K562 (cell line): Measurements from ENCODE around the gene RNU5D-1. TPM values are rescaled to one million over a fixed set of nuclear protein-coding genes. Genes with fewer than 3 reads are reported as not detected.

Experiments used
- ADNP ChIP-seq: fragments of 200-800 bp; sonication (Bioruptor generic); IDR thresholded peaks from 2 replicates; pipeline ENCODE4 v1.6.1; 2016; ENCODE audit warnings: missing genetic modification characterization, missing compliant biosample characterization
- CC2D1A ChIP-seq: fragments of 450-650 bp; IDR thresholded peaks from 2 replicates; pipeline ENCODE4 v1.6.1; 2017; ENCODE audit warnings: mild to moderate bottlenecking
- ELF1 ChIP-seq: fragments of 200-800 bp; sonication (Bioruptor generic); IDR thresholded peaks from 2 replicates; pipeline ENCODE4 v1.6.1; 2016; ENCODE audit warnings: missing genetic modification characterization, missing compliant biosample characterization
- FIP1L1 ChIP-seq: fragments of 200-400 bp; formaldehyde crosslinking; IDR thresholded peaks from 2 replicates; pipeline ENCODE4 v1.6.1; 2018; ENCODE audit warnings: mild to moderate bottlenecking, low read depth, low read length; ENCODE audit not compliant: poor library complexity, severe bottlenecking
- GATA2 ChIP-seq: sonication (generic); formaldehyde crosslinking; IDR thresholded peaks from 2 replicates; pipeline ENCODE4 v1.4.0; 2020; ENCODE audit warnings: mild to moderate bottlenecking, missing genetic modification reagents
- HMGN3 ChIP-seq: IDR thresholded peaks from 2 replicates; pipeline ENCODE4 v1.6.1; 2011; ENCODE audit warnings: borderline replicate concordance, low read depth, mild to moderate bottlenecking, mixed read lengths, low read length; ENCODE audit not compliant: insufficient read length; ENCODE audit errors: extremely low read depth
- KAT2B ChIP-seq: IDR thresholded peaks from one replicate; pipeline ENCODE4 v1.6.1; 2012; ENCODE audit warnings: low read depth, mild to moderate bottlenecking, control low read depth, inconsistent platforms, low read length, moderate library complexity
- KAT7 ChIP-seq: sonication (generic); formaldehyde crosslinking; IDR thresholded peaks from 2 replicates; pipeline ENCODE4 v1.8.0; 2022; ENCODE audit warnings: missing genetic modification reagents, mild to moderate bottlenecking, borderline replicate concordance
- KLF1 ChIP-seq: fragments of 450-650 bp; IDR thresholded peaks from 2 replicates; pipeline ENCODE4 v1.6.1; 2016; ENCODE audit warnings: missing genetic modification characterization, missing compliant biosample characterization
- NFXL1 ChIP-seq: fragments of 450-650 bp; formaldehyde crosslinking; IDR thresholded peaks from 2 replicates; pipeline ENCODE4 v1.4.0; 2021; ENCODE audit warnings: mild to moderate bottlenecking
- RHOXF2B ChIP-seq: fragments of 250-450 bp; sonication (Bioruptor Pico); conservative IDR thresholded peaks from 2 replicates; pipeline ENCODE4 v1.5.1; 2021
- SMAD3 ChIP-seq: fragments of 450-650 bp; formaldehyde crosslinking; conservative IDR thresholded peaks from 2 replicates; pipeline ENCODE4 v1.4.0; 2020; ENCODE audit warnings: mild to moderate bottlenecking
- STAT5A ChIP-seq: IDR thresholded peaks from 2 replicates; pipeline ENCODE4 v1.6.1; 2012; ENCODE audit warnings: low read length, inconsistent platforms, borderline replicate concordance
- TEAD4 ChIP-seq, 2 experiments: sonication (generic) in 1 of 2; formaldehyde crosslinking in 1 of 2; IDR thresholded peaks; 2 replicates each; pipeline versions ENCODE4 v1.6.1 to v1.8.0; 2012 to 2022; ENCODE audit warnings: borderline replicate concordance in 1 of 2, inconsistent platforms in 1 of 2, low read length in 1 of 2, mild to moderate bottlenecking in 1 of 2, missing genetic modification reagents in 1 of 2
- TRIM28 ChIP-seq: fragments of 450-650 bp; IDR thresholded peaks from 2 replicates; pipeline ENCODE4 v1.6.1; 2017
- USF1 ChIP-seq: sonication (generic); formaldehyde crosslinking; IDR thresholded peaks from 2 replicates; pipeline ENCODE4 v1.9.0; 2022; ENCODE audit warnings: mild to moderate bottlenecking, missing genetic modification reagents
- YY1 ChIP-seq, 3 experiments: IDR thresholded peaks; 2 replicates each; pipeline ENCODE4 v1.6.1; 2011; ENCODE audit warnings: low read length in 2 of 3, mild to moderate bottlenecking in 2 of 3, moderate library complexity in 2 of 3, borderline replicate concordance in 1 of 3, control low read depth in 1 of 3, low read depth in 1 of 3; ENCODE audit not compliant: insufficient read depth in 3 of 3, insufficient replicate concordance in 2 of 3, control insufficient read depth in 1 of 3, insufficient read length in 1 of 3; ENCODE audit errors: extremely low read depth in 1 of 3
- ZNF184 ChIP-seq: sonication (generic); formaldehyde crosslinking; IDR thresholded peaks from 2 replicates; pipeline ENCODE4 v1.5.0; 2020; ENCODE audit warnings: missing genetic modification reagents
- ZNF263 ChIP-seq: sonication (generic); formaldehyde crosslinking; IDR thresholded peaks from 2 replicates; pipeline ENCODE4 v1.8.0; 2022; ENCODE audit warnings: mild to moderate bottlenecking, missing genetic modification reagents, borderline replicate concordance
- polyA plus RNA-seq, 8 experiments: library from polyadenylated mRNA; depleted of rRNA in 4 of 8; stranded (reverse) in 5 of 8; unstranded in 3 of 8; fragments of >200 nt; fragmentation: Nextera tagmentation in 2 of 8; fragmentation: Illumina TruSeq in 1 of 8; extraction: Ambion mirVana in 2 of 8; extraction: Trizol in 1 of 8; gene quantifications; 2 replicates each; pipeline versions ENCODE4 v1.2.1 to v1.2.3, GENCODE V29; 2011 to 2014; ENCODE audit warnings: inconsistent platforms in 1 of 8, missing spikeins in 1 of 8
- total RNA-seq, 7 experiments: library from RNA; depleted of rRNA in 6 of 7; stranded (reverse); fragments of >200 nt in 6 of 7; fragmentation: Illumina TruSeq in 2 of 7; extraction: Trizol in 2 of 7; gene quantifications; 2 replicates each; pipeline versions ENCODE4 v1.2.1 to v1.2.3, GENCODE V29; 2011 to 2021; ENCODE audit warnings: low replicate concordance in 1 of 7
- TF ChIP-seq, protein P1 (sequence below): fragments of 250-450 bp; sonication (Bioruptor Pico); IDR thresholded peaks from 2 replicates; pipeline ENCODE4 v1.5.0; 2021; ENCODE audit warnings: mild to moderate bottlenecking, borderline replicate concordance
- TF ChIP-seq, protein P2 (sequence below): fragments of 250-450 bp; sonication (Bioruptor Pico); IDR thresholded peaks from 2 replicates; pipeline ENCODE4 v1.5.1; 2021; ENCODE audit warnings: mild to moderate bottlenecking

RNU5D-1 gene
- total and polyA plus RNA-seq, 9 of the 15 experiments (the other 6 are each of a cell fraction or from before 2014, with no cell fraction given): under 0.01 TPM; not detected in 8

GRCh38 chr1:44730741-44731512 is at the start of gene RNU5D-1 (continued):
- TF ChIP-seq, protein P1, sequence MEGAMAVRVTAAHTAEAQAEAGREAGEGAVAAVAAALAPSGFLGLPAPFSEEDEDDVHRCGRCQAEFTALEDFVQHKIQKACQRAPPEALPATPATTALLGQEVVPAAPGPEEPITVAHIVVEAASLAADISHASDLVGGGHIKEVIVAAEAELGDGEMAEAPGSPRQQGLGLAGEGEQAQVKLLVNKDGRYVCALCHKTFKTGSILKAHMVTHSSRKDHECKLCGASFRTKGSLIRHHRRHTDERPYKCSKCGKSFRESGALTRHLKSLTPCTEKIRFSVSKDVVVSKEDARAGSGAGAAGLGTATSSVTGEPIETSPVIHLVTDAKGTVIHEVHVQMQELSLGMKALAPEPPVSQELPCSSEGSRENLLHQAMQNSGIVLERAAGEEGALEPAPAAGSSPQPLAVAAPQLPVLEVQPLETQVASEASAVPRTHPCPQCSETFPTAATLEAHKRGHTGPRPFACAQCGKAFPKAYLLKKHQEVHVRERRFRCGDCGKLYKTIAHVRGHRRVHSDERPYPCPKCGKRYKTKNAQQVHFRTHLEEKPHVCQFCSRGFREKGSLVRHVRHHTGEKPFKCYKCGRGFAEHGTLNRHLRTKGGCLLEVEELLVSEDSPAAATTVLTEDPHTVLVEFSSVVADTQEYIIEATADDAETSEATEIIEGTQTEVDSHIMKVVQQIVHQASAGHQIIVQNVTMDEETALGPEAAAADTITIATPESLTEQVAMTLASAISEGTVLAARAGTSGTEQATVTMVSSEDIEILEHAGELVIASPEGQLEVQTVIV (CRISPR knock-in tag): peak; percentile 90
- TF ChIP-seq FIP1L1 (peak; percentile 65), USF1 (CRISPR knock-in tag) (no peak), KAT7 (no peak; the same call in 1 of the 2 replicates), KLF1 (tag) (0 out of 2 replicates have a peak, but pooled peaks have one; percentile 56), HMGN3 (no peak), SMAD3 (CRISPR knock-in tag) (peak; percentile 97), YY1 (IDR thresholded peaks at IDR 0.05; ENCODE audit: borderline replicate concordance in 1 of 3, control insufficient read depth in 1 of 3, extremely low read depth in 1 of 3, insufficient read depth in 3 of 3, insufficient read length in 1 of 3, insufficient replicate concordance in 2 of 3, low read depth in 1 of 3, low read length in 2 of 3) (peak in 1 of 3 experiments; percentile 80), STAT5A (peak; percentile 92), CC2D1A (peak; percentile 71), ELF1 (tag) (peak; percentile 50; the same call in 1 of the 2 replicates), TRIM28 (no peak; the same call in 1 of the 2 replicates), NFXL1 (CRISPR knock-in tag) (peak; percentile 95), ADNP (tag) (no peak), ZNF263 (CRISPR knock-in tag) (peak; percentile 77; the same call in 1 of the 2 replicates), GATA2 (CRISPR knock-in tag) (peak; percentile 50; the same call in 1 of the 2 replicates), TEAD4 (IDR thresholded peaks at IDR 0.05; ENCODE audit: low read length) (peak; percentile 94), TEAD4 (CRISPR knock-in tag; IDR thresholded peaks at IDR 0.05; ENCODE audit: borderline replicate concordance) (no peak), KAT2B (no peak), RHOXF2B (CRISPR knock-in tag) (peak; percentile 94), ZNF184 (no peak)
- TF ChIP-seq, protein P2, sequence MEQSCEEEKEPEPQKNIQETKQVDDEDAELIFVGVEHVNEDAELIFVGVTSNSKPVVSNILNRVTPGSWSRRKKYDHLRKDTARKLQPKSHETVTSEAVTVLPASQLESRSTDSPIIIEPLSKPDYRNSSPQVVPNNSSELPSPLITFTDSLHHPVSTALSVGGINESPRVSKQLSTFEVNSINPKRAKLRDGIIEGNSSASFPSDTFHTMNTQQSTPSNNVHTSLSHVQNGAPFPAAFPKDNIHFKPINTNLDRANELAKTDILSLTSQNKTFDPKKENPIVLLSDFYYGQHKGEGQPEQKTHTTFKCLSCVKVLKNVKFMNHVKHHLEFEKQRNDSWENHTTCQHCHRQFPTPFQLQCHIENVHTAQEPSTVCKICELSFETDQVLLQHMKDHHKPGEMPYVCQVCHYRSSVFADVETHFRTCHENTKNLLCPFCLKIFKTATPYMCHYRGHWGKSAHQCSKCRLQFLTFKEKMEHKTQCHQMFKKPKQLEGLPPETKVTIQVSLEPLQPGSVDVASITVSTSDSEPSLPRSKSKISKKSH (CRISPR knock-in tag): peak; percentile 96
